GM12872 (cell line): ENCODE measurements around the gene SLC25A6.

Source experiments
- TF ChIP-seq, protein P1 (sequence below): IDR thresholded peaks from 3 replicates; pipeline ENCODE4 v1.5.1; 2011; ENCODE audit warnings: low read depth, mild to moderate bottlenecking, low read length, moderate library complexity; ENCODE audit not compliant: insufficient read depth

The SLC25A6 gene

DNA sequence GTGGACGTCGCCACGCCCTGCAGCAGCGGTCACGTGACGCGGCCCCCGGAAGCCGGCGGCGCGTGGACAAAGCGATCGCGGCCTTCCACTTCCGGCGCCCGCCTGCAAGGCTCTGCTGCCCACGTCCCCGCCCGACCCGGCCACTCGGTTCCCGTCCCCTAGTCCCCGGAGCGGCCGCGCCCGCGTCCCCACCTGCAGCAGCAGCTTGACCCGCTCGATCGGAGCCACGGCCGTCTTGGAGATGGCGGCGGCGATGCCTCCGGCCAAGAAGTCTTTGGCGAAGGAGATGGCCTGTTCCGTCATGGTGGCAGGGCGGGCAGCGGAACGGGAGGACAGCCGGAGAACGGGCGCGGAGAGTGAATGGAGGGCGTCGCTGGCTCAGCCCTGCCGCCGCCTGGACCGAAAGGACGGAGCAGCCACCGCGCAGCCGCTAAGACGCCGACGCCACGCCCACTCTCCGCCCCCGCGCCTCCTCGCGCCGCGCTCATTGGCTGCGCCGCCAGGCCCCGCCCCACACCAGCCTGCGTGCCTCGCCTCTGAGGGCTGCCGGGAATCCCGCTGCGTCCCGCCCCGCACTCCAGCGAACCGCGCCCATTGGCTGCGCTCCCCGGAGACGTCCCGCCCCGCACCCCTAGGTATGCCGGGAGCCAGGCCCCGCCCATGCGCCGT, at the start of gene SLC25A6:
TSS of gene SLC25A6 (minus strand) at position 407 of the 669 bp plus-strand sequence. CDS start at position 303, 104 bp downstream.
- TF ChIP-seq, protein P1, sequence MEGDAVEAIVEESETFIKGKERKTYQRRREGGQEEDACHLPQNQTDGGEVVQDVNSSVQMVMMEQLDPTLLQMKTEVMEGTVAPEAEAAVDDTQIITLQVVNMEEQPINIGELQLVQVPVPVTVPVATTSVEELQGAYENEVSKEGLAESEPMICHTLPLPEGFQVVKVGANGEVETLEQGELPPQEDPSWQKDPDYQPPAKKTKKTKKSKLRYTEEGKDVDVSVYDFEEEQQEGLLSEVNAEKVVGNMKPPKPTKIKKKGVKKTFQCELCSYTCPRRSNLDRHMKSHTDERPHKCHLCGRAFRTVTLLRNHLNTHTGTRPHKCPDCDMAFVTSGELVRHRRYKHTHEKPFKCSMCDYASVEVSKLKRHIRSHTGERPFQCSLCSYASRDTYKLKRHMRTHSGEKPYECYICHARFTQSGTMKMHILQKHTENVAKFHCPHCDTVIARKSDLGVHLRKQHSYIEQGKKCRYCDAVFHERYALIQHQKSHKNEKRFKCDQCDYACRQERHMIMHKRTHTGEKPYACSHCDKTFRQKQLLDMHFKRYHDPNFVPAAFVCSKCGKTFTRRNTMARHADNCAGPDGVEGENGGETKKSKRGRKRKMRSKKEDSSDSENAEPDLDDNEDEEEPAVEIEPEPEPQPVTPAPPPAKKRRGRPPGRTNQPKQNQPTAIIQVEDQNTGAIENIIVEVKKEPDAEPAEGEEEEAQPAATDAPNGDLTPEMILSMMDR: 0 out of 3 replicates have a peak, but pooled peaks have one; percentile 10

DNA sequence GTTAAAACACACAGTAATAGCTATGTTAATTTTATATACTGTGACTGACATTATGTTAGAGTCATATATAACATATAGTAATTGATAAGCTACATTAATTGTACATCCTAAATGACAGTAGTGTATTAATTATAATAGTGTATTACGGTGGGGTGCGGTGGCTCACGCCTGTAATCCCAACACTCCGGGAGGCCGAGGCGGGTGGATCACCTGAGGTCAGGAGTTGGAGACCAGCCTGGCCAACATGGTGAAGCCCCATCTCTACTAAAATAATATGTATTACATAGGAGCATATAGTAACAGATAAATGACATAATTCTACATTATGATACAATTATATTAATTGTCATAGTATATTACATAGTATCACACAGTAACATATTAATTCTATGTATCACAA, 48.6 kb upstream of the SLC25A6 start:
- TF ChIP-seq, protein P1: no peak

DNA sequence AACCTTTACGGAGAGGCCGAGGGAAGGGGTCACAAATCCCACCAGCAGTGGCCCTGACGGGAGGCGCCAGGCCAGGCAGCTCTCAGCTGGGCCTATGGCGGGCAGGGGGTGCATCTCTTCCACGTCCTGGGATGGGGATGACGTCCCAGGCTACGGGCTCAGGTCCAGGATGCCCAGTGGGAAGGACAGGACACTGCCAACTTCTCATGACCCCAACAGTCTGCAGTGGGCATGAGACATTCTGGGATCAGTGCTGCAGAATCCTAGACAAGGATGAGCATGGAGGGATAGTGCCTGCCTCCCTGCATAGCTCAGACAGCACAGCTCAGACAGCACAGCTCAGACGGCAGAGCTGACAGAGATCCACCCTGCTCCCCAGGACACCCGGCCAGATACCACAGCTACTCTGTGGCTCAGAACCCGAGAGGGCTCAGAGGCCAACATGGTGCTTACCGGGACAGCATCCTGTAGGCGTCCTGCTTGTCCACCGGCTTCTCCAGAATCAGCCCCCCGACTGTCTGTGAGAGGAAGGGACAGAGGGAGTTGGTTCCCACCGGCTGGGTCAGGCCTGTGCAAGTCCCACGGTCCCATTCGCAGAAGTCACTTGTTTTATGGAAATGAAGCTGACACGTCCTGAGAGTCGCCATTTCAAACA, 43.5 kb upstream of the SLC25A6 start:
- TF ChIP-seq, protein P1: no peak

DNA sequence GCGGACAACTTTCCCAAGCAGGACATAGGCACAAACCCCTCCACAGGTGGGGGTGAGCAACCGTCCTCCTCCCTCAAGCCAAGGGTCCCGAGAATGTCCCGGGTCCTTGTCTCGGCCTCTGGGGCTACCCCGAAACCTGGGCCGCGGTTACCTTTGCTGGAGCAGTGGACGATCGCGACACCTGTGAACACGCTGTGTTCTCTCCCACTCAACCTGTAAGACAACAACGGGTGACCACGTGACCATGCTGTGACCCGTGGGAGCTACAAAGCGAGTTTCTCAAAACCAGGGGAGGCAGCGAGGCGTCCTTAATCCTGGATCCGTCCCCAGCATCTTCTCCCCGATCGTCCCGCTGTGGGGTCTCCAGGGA, 42.9 kb upstream of the SLC25A6 start:
- TF ChIP-seq, protein P1: no peak

DNA sequence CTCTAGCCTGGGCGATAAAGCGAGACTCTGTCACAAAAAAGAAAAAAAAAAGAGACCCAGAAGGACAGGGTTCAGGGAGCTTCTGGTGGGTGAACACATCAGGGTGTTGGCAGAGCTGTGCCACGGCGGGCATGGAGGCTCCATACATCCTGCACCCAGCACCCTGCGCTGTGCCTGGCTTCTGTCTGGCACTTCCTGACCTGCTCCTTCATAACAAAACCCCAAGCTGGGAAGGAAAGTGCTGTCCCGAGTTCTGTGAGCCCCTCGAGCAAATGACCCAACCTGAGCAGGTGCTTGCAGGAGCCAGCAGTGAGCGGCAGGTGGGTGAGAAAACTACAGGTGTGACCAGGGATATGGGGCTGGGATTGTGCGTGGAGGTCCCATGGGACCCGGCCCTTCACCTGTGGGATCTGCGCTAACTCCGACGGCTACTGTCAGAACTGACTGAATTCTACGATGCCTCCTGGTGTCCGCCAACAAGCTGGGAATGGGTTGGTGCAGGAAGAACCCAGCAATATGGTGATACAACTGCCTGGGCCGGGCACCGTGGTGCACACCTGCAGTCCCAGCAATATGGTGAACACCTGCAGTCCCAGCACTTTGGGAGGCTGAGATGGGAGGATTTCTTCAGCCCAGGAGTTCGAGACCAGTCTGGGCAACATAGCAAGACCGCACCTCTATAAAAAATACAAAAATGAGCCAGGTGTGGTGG, 41.9 kb upstream of the SLC25A6 start:
- TF ChIP-seq, protein P1: no peak

DNA sequence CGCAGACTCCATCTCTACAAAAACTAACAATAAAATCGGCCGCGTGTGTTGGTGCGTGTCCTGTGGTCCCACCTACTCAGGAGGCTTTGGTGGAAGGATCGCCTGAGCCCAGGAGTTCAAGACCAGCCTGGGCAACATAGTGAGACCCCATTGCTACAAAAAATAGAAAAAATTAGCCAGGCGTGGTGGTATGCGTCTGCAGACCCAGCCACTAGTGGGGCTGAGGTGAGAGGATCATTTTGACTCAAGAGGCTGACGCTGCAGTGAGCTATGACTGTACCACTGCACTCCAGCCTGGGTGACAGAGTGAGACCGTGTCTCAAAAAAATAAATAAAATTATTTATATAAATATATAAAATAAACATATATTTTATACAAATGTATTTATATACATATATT, 38.5 kb upstream of the SLC25A6 start:
- TF ChIP-seq, protein P1: no peak

DNA sequence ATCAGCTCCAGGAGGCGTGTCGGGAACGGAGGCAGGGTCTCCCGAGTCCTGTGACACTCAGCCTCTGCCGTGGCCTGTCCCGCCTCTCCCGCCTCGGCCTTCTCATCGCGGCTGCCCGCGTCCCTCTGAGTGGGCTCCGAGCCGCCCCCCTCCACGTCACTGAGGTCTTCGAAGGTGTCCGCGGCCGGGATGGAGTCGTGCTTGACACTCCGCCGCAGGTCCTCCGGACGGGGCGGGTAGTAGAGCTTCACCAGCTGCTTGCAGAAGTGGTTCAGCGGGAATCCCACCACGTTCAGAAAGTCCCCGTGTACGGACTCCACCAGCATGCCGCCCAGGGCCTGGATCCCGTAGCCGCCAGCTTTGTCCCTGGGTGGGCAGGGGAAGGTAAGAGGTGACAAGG, 35.8 kb upstream of the SLC25A6 start:
- TF ChIP-seq, protein P1: no peak
